Lower lobe of right lung (tissue), 2 donors: ENCODE results near the gene VEGFA. TPM values are rescaled to one million over a fixed set of nuclear protein-coding genes. Genes with fewer than 3 reads are reported as not detected.

Experiments
- ATAC-seq, 2 donors: fragments of 200-7000 bp; cut with Tn5 transposase; one replicate each; pipeline ENCODE4 v1.9.1; 2020 to 2022; ENCODE audit warnings: mild to moderate bottlenecking in 2 of 2, moderate library complexity in 2 of 2
- DNase-seq: peaks from one replicate; pipeline ENCODE4 v3.0.0-alpha.2; 2020
- H3K27ac ChIP-seq: fragments of 200-600 bp; one replicate; pipeline ENCODE4 v1.8.0; 2022
- H3K27me3 ChIP-seq: fragments of 200-600 bp; one replicate; pipeline ENCODE4 v1.8.0; 2022; ENCODE audit warnings: low read depth
- H3K36me3 ChIP-seq: fragments of 200-600 bp; one replicate; pipeline ENCODE4 v1.8.0; 2022; ENCODE audit warnings: mild to moderate bottlenecking
- H3K4me1 ChIP-seq: fragments of 200-600 bp; one replicate; pipeline ENCODE4 v1.8.0; 2022
- H3K4me3 ChIP-seq: fragments of 200-600 bp; one replicate; pipeline ENCODE4 v1.8.0; 2022; ENCODE audit warnings: mild to moderate bottlenecking
- H3K9me3 ChIP-seq: fragments of 200-600 bp; one replicate; pipeline ENCODE4 v1.8.0; 2022
- CTCF ChIP-seq: fragments of 200-600 bp; IDR thresholded peaks from one replicate; pipeline ENCODE4 v1.8.0; 2022; ENCODE audit warnings: antibody characterized with exemption, mild to moderate bottlenecking
- intact Hi-C: fragments of 100-400 bp; cut with DNase I; formaldehyde crosslinking; loops from one replicate; pipeline ENCODE4 v1.11.0; 2022
- total RNA-seq: library from RNA; stranded (reverse); fragmentation: NEBNext Ultra II Directional; extraction: Animal tissue kit (Norgen Biotek cat#: 25700); gene quantifications from one replicate; pipeline ENCODE4 v1.2.1, GENCODE V29; 2021
- donor health status: DM: no; HTN: yes; CAD: no; lungs with severe emphysema.

The VEGFA gene
- total RNA-seq, 1 donor from 2014 or later: 196 TPM

- H3K4me1 ChIP-seq: peaks cover 36% of the 10 kb centered on the region
- peak overlapping the region; percentile 53 for H3K27ac ChIP-seq
- H3K4me3 ChIP-seq: peak overlapping the region; percentile 18
- intact Hi-C loops: no loop called here
- H3K36me3 ChIP-seq: no peaks in the 10 kb centered on the region
- no peak for ATAC-seq
- H3K27me3 ChIP-seq: no peaks in the 10 kb centered on the region
- no peak for DNase-seq
- TF ChIP-seq CTCF: no peak
- H3K9me3 ChIP-seq: no peaks in the 10 kb centered on the region
Measured at GRCh38 chr6:43824703-43825064, 54.7 kb downstream of the VEGFA start.

GRCh38 chr6:43825187-43826115, 55.4 kb downstream of the VEGFA start:
- H3K9me3 ChIP-seq: no peaks in the 10 kb centered on the region
- H3K27me3 ChIP-seq: no peaks in the 10 kb centered on the region
- no peak overlapping the region for H3K4me3 ChIP-seq
- no peak for TF ChIP-seq CTCF
- intact Hi-C loops: no loop called here
- ATAC-seq: peak; percentile 63 to 65
- no peak for DNase-seq
- peak overlapping the region; percentile 53 for H3K27ac ChIP-seq
- H3K36me3 ChIP-seq: no peaks in the 10 kb centered on the region
- peaks cover 36% of the 10 kb centered on the region for H3K4me1 ChIP-seq

- Histone ChIP-seq H3K27ac (no peak overlapping the region), H3K4me3 (no peak overlapping the region), H3K9me3 (no peaks in the 10 kb centered on the region), H3K4me1 (peaks cover 36% of the 10 kb centered on the region), H3K27me3 (no peaks in the 10 kb centered on the region), H3K36me3 (no peaks in the 10 kb centered on the region)
- no peak for TF ChIP-seq CTCF
- intact Hi-C loops: no loop called here
- ATAC-seq (no peak), DNase-seq (no peak)
Measured at GRCh38 chr6:43826730-43827129, 56.7 kb downstream of the VEGFA start.

- Histone ChIP-seq H3K4me1 (peaks cover 36% of the 10 kb centered on the region), H3K9me3 (no peaks in the 10 kb centered on the region), H3K36me3 (no peaks in the 10 kb centered on the region), H3K4me3 (no peak overlapping the region), H3K27me3 (no peaks in the 10 kb centered on the region), H3K27ac (no peak overlapping the region)
- DNase-seq (peak; percentile 61), ATAC-seq (peak; percentile 4 to 49)
- no peak for TF ChIP-seq CTCF
- intact Hi-C loops: no loop called here
Measured at GRCh38 chr6:43827898-43828297, 57.9 kb downstream of the VEGFA start.

GRCh38 chr6:43828711-43829110, 58.7 kb downstream of the VEGFA start:
- Histone ChIP-seq H3K36me3 (no peaks in the 10 kb centered on the region), H3K9me3 (no peaks in the 10 kb centered on the region), H3K4me1 (peaks cover 30% of the 10 kb centered on the region), H3K27ac (no peak overlapping the region), H3K4me3 (no peak overlapping the region), H3K27me3 (no peaks in the 10 kb centered on the region)
- TF ChIP-seq CTCF: no peak
- intact Hi-C loops: no loop called here
- DNase-seq (no peak), ATAC-seq (peak; percentile 3 to 14)
